Gastrocnemius medialis (tissue), 4 donors: ENCODE data around the gene CATSPERZ. TPM values are rescaled to one million over a fixed set of nuclear protein-coding genes. Genes with fewer than 3 reads are reported as not detected.

Source experiments
- ATAC-seq, 2 donors: fragments of 150-250 bp; one replicate each; pipeline ENCODE4 v1.9.1; 2016
- DNase-seq, 2 donors: peaks; one replicate each; pipeline ENCODE4 v3.0.0-alpha.2; 2019
- H3K27ac ChIP-seq, 4 donors: fragments of 200-600 bp; sonication (generic); 1 replicate in 1 of 4; 2 replicates in 3 of 4; pipeline ENCODE4 v1.5.1; 2016 to 2018; ENCODE audit warnings: mild to moderate bottlenecking in 2 of 4, moderate library complexity in 1 of 4
- H3K27me3 ChIP-seq, 3 donors: fragments of 200-600 bp; sonication (generic) in 2 of 3; 1 replicate in 1 of 3; 2 replicates in 2 of 3; pipeline versions ENCODE4 v1.5.1 to v1.6.0; 2016 to 2019; ENCODE audit warnings: mild to moderate bottlenecking in 1 of 3, moderate library complexity in 1 of 3
- H3K36me3 ChIP-seq, 2 donors: fragments of 200-600 bp; sonication (generic) in 1 of 2; one replicate each; pipeline ENCODE4 v1.5.1; 2017 to 2018
- H3K4me1 ChIP-seq, 2 donors: fragments of 200-600 bp; sonication (generic) in 1 of 2; one replicate each; pipeline ENCODE4 v1.5.1; 2016 to 2017; ENCODE audit warnings: mild to moderate bottlenecking in 2 of 2
- H3K4me3 ChIP-seq, 4 donors: fragments of 200-600 bp; sonication (generic) in 3 of 4; 1 replicate in 1 of 4; 2 replicates in 3 of 4; pipeline ENCODE4 v1.5.1; 2016 to 2019; ENCODE audit warnings: mild to moderate bottlenecking in 2 of 4
- H3K9me3 ChIP-seq, 3 donors: fragments of 200-600 bp; sonication (generic) in 2 of 3; 1 replicate in 1 of 3; 2 replicates in 2 of 3; pipeline ENCODE4 v1.5.1; 2016 to 2019
- CTCF ChIP-seq, 5 experiments: fragments of 450-650 bp in 3 of 5; fragments of 200-600 bp in 2 of 5; sonication (generic) in 2 of 5; IDR thresholded peaks in 4 of 5; conservative IDR thresholded peaks in 1 of 5; 1 replicate in 4 of 5; 2 replicates in 1 of 5; pipeline ENCODE4 v1.5.1; 2016 to 2019; ENCODE audit warnings: antibody characterized with exemption in 5 of 5, mild to moderate bottlenecking in 3 of 5, moderate library complexity in 3 of 5
- POLR2A ChIP-seq, 2 donors: fragments of 450-650 bp; IDR thresholded peaks; one replicate each; pipeline ENCODE4 v1.6.1; 2017; ENCODE audit warnings: antibody characterized with exemption in 2 of 2, mild to moderate bottlenecking in 2 of 2, moderate library complexity in 2 of 2
- in situ Hi-C, 4 donors: fragments of 200-750 bp; cut with MboI; loops; one replicate each; pipeline versions ENCODE4 v1.15.0 to v1.8.0; 2017; ENCODE audit warnings: low sequenced_read_pairs in 4 of 4
- intact Hi-C: fragments of 100-400 bp; cut with DNase I; formaldehyde crosslinking; loops from one replicate; pipeline ENCODE4 v1.15.1; 2023; ENCODE audit warnings: low total_unique reads
- total RNA-seq, 4 donors: library from RNA; depleted of rRNA; stranded (reverse); fragments of >200 nt; gene quantifications; one replicate each; pipeline versions ENCODE4 v1.1.0 to v1.2.3, GENCODE V29; 2016

CATSPERZ gene
- total RNA-seq, 4 donors from 2014 or later, result not detected

DNA sequence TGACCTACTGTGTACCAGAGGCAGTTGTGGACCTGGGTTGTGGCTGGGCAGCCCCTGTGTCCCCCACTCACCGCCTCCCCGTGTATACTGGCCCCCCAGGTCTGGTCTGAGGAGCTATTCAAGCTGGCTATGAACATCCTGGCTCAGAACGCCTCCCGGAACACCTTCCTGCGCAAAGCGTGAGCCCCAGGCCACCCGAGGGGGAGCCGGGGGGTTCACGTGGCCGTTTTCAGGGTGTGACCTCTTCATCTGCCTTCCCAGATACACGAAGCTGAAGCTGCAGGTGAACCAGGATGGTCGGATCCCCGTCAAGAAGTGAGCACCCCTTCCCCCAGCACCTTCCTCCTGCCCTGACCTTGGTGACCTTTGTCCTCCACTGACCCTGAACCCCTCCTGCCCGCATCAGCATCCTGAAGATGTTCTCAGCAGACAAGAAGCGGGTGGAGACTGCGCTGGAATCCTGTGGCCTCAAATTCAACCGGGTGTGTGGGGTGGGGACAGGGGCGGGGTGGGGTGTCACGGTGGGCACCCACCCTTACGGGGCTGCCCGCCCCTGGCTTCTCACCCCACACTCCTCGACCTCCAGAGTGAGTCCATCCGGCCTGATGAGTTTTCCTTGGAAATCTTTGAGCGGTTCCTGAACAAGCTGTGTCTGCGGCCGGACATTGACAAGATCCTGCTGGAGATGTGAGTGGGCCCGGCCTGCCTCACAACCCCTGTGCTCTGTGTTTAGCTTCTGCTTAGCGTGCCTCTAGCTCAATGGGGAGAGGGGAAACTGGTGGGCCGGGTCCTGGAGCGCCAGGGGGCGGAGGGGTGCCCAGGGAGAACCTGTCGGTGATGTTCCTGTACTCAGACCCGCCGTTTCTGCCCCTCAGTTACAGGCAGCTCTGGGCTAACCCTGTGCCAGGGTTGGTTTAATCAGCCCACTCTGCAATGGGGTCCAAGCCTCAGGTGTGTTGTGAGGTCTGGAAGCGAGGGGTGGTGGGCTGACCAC is 44.7 kb upstream of the CATSPERZ start:
- in situ Hi-C loops, result no loop called here
- ATAC-seq, result no peak

GRCh38 chr11:64256300-64256699 is 43.9 kb upstream of the CATSPERZ start:
- peaks cover 0 to 33% of the 10 kb centered on the region in 2 donors for H3K36me3 ChIP-seq
- H3K27me3 ChIP-seq, result no peaks in the 10 kb centered on the region
- no peak overlapping the region for H3K27ac ChIP-seq
- intact Hi-C loops, result no loop called here
- H3K9me3 ChIP-seq, result no peaks in the 10 kb centered on the region
- in situ Hi-C loops, result no loop called here
- TF ChIP-seq CTCF (IDR thresholded peaks at IDR 0.05 in 4 of 5, conservative IDR thresholded peaks at IDR 0.05 in 1 of 5), result no peak
- no peak for TF ChIP-seq POLR2A (IDR thresholded peaks at IDR 0.05)
- no peak overlapping the region for H3K4me3 ChIP-seq
- H3K4me1 ChIP-seq, result peaks cover 24 to 25% of the 10 kb centered on the region in 2 donors
- ATAC-seq, result no peak
- DNase-seq, result no peak

More for the DNA sequence above, 44.7 kb upstream of the CATSPERZ start:
- no peak overlapping the region for H3K4me3 ChIP-seq
- DNase-seq, result no peak
- TF ChIP-seq CTCF (IDR thresholded peaks at IDR 0.05 in 4 of 5, conservative IDR thresholded peaks at IDR 0.05 in 1 of 5), result no peak
- no peak for TF ChIP-seq POLR2A (IDR thresholded peaks at IDR 0.05)
- H3K36me3 ChIP-seq, result peaks cover 0 to 33% of the 10 kb centered on the region in 2 donors
- no peaks in the 10 kb centered on the region for H3K27me3 ChIP-seq
- H3K27ac ChIP-seq, result no peak overlapping the region
- H3K4me1 ChIP-seq, result peaks cover 30 to 31% of the 10 kb centered on the region in 2 donors
- no peaks in the 10 kb centered on the region for H3K9me3 ChIP-seq
- intact Hi-C loops, result no loop called here

DNA sequence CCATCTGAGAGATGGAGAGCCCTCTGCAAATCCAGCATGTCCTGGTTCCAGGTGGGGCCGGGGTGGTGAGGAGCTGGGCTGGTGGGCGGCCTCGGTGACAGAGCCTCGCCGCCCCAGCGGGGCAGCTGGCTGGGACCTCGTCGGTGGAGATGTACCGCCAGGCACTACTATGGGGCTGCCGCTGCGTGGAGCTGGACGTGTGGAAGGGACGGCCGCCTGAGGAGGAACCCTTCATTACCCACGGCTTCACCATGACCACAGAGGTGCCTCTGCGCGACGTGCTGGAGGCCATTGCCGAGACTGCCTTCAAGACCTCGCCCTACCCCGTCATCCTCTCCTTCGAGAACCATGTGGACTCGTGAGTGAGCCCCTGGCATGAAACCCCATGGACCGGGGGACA is 41.8 kb upstream of the CATSPERZ start:
- ATAC-seq (no peak), DNase-seq (no peak)
- in situ Hi-C loops, result no loop called here
- intact Hi-C loops, result no loop called here
- H3K36me3 ChIP-seq, result peaks cover 0 to 42% of the 10 kb centered on the region in 2 donors
- no peaks in the 10 kb centered on the region for H3K27me3 ChIP-seq
- H3K4me1 ChIP-seq, result peaks cover 6 to 11% of the 10 kb centered on the region in 2 donors
- no peak overlapping the region for H3K4me3 ChIP-seq
- TF ChIP-seq POLR2A (IDR thresholded peaks at IDR 0.05) (no peak), CTCF (IDR thresholded peaks at IDR 0.05 in 4 of 5, conservative IDR thresholded peaks at IDR 0.05 in 1 of 5) (no peak)
- no peaks in the 10 kb centered on the region for H3K9me3 ChIP-seq
- no peak overlapping the region for H3K27ac ChIP-seq

DNA sequence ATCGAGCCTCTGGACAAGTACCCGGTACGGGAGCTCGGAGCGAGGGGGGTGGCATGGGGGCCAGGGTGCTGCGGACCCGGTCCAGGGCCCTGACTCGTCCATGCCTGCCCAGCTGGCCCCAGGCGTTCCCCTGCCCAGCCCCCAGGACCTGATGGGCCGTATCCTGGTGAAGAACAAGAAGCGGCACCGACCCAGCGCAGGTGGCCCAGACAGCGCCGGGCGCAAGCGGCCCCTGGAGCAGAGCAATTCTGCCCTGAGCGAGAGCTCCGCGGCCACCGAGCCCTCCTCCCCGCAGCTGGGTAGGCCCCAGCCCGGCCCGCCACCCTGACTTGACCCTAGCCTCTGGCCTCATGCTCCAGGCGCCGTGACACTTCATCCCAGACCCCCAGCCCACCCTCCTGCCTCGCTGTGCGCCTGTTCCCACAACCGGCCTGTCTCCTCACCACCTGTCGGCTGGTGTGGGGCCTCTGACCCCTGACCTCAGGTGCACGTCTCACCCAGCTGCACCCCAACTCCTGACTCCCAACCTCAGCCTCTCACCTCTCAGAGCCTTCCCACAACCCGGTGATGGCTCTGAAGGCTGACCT is 41.1 kb upstream of the CATSPERZ start:
- H3K4me3 ChIP-seq, result no peak overlapping the region
- DNase-seq (no peak), ATAC-seq (no peak)
- H3K9me3 ChIP-seq, result no peaks in the 10 kb centered on the region
- in situ Hi-C loops (no loop called here), intact Hi-C loops (no loop called here)
- no peak overlapping the region for H3K27ac ChIP-seq
- TF ChIP-seq POLR2A (IDR thresholded peaks at IDR 0.05) (no peak), CTCF (IDR thresholded peaks at IDR 0.05 in 4 of 5, conservative IDR thresholded peaks at IDR 0.05 in 1 of 5) (no peak)
- peaks cover 0 to 4% of the 10 kb centered on the region in 2 donors for H3K4me1 ChIP-seq
- no peaks in the 10 kb centered on the region for H3K27me3 ChIP-seq
- peaks cover 0 to 44% of the 10 kb centered on the region in 2 donors for H3K36me3 ChIP-seq
